GM18858 (cell line): ENCODE measurements around the gene TULP4.
"Not testable (repeated sequence)": the region's sequence is repeated elsewhere in the genome, so short reads cannot be mapped to it uniquely, and the experiment has no call there.

Experiments used
- ATAC-seq: cut with Tn5 transposase; IDR thresholded peaks from one replicate; pipeline ENCODE4 v1.9.1; 2021; ENCODE audit not compliant: unreplicated experiment

Gene TULP4

DNA sequence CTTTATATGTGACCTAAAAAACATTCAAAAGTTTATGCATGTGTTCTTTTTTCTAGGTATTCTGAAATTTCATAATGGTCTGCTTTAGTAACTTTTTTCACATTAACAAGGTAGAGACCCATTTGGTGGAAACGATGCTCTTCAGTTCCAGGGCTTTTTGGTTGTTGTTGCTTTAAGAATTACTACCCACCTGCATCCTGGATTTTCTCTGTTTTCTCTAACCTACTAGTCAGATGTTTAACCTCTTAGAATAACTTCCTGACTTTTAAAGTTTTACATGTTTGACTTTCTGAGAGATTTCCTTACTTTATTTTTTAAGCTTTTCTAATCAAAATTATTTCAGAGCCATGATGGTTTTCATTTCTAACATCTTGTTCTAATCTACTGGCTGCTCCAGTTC lies 14.9 kb downstream of the TULP4 start:
- ATAC-seq: no peak

DNA sequence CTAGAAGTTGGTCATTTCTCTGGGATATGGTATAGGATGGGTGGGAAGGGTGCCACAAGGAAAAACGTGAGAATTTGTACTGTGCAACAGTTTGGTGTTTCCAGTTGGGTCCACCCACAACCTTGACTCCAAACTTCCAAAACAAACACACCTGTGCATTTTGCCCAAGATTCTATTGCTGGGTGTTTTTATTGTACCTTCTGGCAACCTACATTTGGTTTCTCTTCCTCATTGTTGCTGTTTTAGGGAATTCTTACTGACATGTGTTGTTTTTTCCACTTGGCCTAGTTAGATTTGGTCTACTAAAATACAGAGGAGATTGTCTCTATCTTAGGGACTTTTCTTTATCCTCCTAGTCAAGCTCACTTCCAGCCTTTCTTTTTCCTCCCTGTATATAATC lies 16.7 kb downstream of the TULP4 start:
- ATAC-seq: no peak

GRCh38 chr6:158329531-158329930 lies 17.3 kb downstream of the TULP4 start:
- ATAC-seq: no peak

DNA sequence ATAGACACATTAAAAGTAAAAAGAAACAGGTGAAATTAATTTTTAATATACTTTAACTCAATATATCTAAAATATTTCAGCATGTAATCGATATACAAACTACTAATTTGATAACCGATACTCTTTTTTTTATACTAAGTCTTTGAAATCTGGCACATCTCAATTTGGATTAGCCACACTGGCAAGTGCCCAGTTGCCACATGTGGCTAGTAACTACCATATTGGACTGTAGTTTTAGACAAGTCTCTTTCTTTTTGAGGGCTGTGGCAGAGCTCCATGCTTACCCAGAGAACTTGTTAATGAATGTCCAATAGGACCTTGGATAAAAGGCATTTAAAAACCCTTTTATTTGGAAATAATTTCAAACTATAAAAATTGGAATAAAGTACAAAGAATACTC lies 17.8 kb downstream of the TULP4 start:
- ATAC-seq: no peak

DNA sequence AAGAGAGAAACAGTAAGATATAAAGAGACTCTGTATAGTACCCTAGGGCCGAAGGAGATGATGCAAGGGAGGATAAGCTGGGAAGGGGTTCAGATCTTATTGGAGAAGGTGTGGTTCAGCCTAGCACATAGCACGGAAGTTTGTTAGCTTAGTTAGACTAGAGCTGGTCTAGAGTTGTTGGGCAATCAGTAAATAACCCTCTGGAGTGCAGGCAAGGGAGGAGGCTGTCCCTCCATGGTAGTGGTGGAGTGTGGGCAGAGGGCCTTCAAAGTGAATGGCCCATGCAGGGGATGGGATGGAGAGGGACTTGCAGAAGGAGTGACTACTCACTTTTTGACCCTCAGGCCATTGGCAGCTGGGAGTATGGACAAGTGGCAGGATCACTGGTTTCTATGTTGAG lies 20.0 kb downstream of the TULP4 start:
- ATAC-seq: no peak

DNA sequence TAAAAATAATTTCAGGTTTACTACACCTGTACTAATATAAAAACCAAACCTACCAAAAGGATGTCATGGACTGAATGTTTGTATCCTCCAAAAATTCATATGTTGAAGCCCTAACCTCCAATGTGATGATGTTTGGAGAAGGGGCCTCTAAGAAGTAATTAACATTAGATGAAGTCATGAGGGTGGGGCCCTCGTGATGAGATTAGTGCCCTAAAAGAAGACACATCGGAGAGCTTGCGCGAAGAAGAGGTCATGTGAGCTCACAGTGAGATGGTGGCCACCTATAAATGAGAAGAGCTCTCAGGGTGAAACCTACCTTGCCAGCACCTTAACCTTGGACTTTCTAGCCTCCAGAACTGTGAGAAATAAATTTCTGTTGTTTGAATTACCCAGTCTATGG lies 20.8 kb downstream of the TULP4 start:
- no peak for ATAC-seq

- ATAC-seq: no peak
These were observed 22.3 kb downstream of the TULP4 start for GRCh38 chr6:158334534-158334933.

GRCh38 chr6:158337332-158337731 lies 25.1 kb downstream of the TULP4 start:
- no peak for ATAC-seq

GRCh38 chr6:158338311-158339112 lies 26.2 kb downstream of the TULP4 start:
- no peak for ATAC-seq

DNA sequence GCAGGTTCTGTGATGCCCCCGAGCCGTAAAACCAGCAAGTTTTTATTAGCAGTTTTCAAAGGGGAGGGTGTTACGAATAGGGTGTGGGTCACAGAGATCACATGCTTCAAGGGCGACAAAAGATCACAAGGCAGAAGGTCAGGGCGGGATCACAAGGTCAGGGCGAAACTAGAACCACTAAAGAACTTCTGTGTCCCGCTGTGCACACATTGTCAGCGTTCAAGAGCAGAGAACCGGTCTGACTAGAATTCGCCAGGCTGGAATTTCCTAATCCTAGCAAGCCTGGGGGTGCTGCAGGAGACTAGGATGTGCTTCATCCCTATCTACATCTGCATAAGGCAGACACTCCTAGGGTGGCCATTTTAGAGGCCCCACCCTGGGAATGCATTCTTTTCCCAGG lies 26.9 kb downstream of the TULP4 start:
- not testable (repeated sequence) for ATAC-seq

DNA sequence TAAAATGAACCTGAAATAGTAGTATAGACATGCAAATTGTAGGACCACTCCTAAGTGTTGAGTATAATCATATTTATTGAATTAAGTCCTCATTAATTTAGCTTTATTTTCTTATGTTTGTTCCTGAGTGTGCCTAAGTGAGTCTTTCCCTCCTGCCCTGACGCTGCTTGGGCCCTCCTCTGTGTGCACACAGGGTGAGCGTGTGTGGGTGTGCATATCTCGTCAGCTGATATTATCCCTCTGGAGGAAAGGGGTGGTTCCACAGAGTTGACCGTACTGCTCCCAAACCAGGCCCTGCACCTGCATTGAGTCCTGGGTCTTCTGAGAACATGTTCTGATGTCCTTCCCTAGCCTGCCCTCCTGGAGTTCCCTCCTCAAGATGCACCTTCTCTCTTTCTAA lies 28.0 kb downstream of the TULP4 start:
- no peak for ATAC-seq

- peak; percentile 84 for ATAC-seq
These were observed 32.3 kb downstream of the TULP4 start for GRCh38 chr6:158344534-158344933.

DNA sequence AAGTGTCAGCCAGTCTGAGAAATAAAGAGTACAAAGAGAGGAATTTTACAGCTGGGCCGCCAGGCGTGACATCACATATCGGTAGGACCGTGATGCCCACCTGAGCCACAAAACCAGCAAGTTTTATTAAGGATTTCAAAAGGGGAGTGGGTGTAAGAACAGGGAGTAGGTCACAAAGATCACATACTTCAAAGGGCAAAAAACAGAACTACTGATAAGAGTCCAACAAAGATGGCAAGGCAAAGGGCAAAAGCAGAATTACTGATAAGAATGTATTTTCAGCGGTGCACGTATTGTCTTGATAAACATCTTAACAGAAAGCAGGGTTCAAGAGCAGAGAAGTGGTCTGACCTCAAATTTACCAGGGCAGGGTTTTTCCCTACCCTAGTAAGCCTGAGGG lies 33.2 kb downstream of the TULP4 start:
- not testable (repeated sequence) for ATAC-seq

DNA sequence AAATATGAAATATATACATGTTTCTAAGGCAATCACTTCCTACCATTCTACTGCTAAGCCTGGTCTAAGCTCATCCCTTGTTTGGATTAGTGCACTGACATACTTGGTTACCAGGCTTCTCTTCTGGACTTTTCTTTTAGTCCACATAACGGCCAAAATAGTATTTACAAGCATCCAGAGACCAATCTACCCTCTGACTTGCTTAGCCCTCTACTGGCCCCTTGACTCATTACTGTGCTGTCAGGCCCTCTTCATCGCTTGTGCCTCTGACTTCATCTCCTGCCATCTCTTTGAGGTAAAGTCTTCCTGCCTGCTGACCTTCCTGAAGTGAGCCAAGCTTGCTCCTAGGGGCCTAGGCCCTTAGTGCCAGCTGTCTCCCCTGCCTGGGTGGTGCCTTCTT lies 35.1 kb downstream of the TULP4 start:
- no peak for ATAC-seq

DNA sequence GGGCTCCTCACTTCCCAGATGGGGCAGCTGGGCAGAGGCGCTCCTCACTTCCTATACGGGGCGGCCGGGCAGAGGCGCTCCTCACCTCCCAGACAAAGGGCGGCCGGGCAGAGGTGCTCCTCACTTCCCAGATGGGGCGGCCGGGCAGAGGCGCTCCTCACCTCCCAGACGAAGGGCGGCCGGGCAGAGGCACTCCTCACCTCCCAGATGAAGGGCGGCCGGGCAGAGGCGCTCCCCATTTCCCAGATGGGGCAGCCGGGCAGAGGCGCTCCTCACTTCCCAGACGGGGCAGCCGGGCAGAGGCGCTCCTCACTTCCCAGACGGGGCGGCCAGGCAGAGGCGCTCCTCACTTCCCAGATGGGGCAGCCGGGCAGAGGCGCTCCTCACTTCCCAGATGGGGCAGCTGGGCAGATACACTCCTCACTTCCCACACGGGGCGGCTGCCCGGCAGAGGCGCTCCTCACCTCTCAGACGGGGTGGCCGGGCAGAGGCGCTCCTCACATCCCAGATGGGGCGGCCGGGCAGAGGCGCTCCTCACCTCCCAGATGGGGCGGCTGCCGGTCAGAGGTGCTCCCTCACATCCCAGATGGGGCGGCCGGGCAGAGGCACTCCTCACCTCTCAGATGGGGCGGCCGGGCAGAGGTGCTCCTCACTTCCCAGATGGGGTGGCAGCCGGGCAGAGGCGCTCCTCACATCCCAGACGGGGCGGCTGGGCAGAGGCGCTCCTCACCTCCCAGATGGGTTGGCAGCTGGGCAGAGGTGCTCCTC lies 36.7 kb downstream of the TULP4 start:
- ATAC-seq: not testable (repeated sequence)

DNA sequence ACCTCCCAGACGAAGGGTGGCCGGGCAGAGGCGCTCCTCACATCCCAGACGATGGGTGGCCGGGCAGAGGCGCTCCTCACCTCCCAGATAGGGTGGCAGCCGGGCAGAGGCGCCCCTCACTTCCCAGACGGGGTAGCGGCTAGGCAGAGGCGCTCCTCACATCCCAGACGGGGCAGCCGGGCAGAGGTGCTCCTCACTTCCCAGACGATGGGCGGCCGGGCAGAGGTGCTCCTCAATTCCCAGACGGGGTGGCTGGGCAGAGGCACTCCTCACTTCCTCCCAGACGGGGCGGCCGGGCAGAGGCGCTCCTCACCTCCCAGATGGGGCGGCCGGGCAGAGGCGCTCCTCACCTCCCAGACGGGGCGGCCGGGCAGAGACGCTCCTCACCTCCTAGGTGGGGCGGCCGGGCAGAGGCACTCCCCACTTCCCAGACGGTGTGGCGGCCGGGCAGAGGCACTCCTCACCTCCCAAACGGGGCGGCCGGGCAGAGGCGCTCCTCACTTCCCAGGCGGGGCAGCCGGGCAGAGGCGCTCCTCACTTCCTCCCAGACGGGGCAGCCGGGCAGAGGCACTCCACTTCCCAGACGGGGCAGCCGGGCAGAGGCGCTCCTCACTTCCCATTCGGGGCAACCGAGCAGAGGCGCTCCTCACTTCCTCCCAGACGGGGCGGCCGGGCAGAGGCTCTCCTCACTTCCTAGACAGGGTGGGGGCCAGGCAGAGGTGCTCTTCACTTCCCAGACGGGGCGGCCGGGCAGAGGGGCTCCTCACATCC lies 37.4 kb downstream of the TULP4 start:
- ATAC-seq: not testable (repeated sequence)

DNA sequence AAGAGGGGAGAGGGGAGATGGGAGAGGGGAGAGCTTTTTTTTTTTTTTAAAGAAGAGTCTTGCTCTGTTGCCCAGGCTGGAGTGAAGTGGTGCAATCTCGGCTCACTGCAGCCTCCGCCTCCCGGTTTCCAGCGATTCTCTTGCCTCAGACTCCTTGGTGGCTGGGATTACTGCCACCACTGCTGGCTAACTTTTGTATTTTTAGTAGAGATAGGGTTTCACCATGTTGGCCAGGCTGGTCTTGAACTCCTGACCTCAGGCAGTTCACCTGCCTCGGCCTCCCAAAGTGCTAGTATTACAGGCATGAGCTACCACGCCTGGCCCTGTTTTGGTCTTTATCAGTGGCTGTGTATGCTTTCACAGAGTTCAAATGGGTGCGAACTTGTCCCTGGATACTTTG lies 38.5 kb downstream of the TULP4 start:
- not testable (repeated sequence) for ATAC-seq

DNA sequence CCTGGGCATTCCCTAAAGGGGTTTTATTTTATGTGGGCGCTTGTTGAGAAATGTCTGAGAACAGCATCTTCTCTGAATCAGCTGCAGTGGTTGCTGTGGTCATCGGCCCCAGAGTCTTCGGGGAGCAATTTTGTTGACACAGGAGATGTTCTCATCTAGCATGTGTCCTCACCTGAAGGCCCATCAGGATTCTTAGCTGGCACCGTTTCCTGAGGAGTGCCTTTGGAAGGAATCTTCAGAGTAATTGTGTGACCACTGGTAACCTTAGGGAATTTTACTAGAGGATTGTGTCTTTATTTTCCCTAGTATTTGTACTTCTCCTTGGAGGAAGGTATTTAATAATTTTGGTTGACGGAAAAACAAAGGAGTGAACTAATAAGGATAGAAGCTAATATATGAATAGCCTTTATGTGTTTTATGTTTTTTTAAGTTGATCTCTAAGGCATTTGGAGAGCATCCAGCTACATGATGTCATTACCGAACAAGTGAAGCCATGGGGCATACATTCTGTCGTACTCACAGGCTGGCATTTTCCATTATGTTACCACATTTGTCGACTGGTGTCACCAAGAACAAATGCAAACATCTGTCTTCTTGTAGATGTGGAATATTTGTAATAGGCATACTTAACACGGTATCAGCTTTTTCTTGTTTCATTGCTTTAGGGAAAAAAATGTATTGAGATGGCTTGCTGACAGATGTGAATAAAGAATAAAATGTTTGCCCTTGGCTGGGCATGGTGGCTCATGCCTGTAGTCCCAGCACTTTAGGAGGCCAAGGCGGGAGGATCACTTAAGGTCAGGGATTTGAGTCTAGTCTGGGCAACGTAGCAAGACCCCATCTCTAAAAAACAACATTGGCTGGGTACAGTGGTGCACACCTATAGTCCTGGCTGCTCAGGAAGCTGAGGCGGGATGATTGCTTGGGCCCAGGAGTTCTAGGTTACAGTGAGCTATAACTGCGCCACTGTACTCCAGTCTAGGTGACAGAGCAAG lies 41.9 kb downstream of the TULP4 start:
- ATAC-seq: no peak

GRCh38 chr6:158356586-158357546 lies 44.6 kb downstream of the TULP4 start:
- peak; percentile 6 for ATAC-seq
